ENCODE data around the gene HSPBP1.

Gene HSPBP1

GRCh38 chr19:55304279-55304978 lies 24.5 kb upstream of the HSPBP1 start:
- DNase-seq: peak; percentile 7

GRCh38 chr19:55303477-55303876 lies 23.6 kb upstream of the HSPBP1 start:
- no peak for DNase-seq

- DNase-seq: no peak
These were observed 22.4 kb upstream of the HSPBP1 start for GRCh38 chr19:55302318-55302703.

GRCh38 chr19:55301459-55302317 lies 21.8 kb upstream of the HSPBP1 start:
- DNase-seq: peak; percentile 61

- DNase-seq: no peak
These were observed 21.1 kb upstream of the HSPBP1 start for GRCh38 chr19:55300886-55301458.

GRCh38 chr19:55299991-55300390 lies 20.1 kb upstream of the HSPBP1 start:
- DNase-seq: no peak

- no peak for DNase-seq
These were observed 17.4 kb upstream of the HSPBP1 start for GRCh38 chr19:55297267-55297666.

- DNase-seq: no peak
These were observed 9.3 kb upstream of the HSPBP1 start for GRCh38 chr19:55289117-55289796.

GRCh38 chr19:55287361-55288079 lies 7.6 kb upstream of the HSPBP1 start:
- no peak for DNase-seq

GRCh38 chr19:55285229-55285890 lies 5.5 kb upstream of the HSPBP1 start:
- DNase-seq: no peak

GRCh38 chr19:55284405-55285058 lies 4.6 kb upstream of the HSPBP1 start:
- DNase-seq: no peak

GRCh38 chr19:55283548-55284377 lies 3.9 kb upstream of the HSPBP1 start, which contains the start of gene BRSK1:
Gene BRSK1 (plus strand): TSS chr19:55283997. CDS start chr19:55284443, 446 bp downstream.
- DNase-seq: no peak

GRCh38 chr19:55279340-55279739 lies 570 bp downstream of the HSPBP1 start:
- DNase-seq: no peak

- no peak for DNase-seq
These were observed 1.3 kb downstream of the HSPBP1 start for GRCh38 chr19:55278391-55279135.

- no peak for DNase-seq
These were observed 2.4 kb downstream of the HSPBP1 start for GRCh38 chr19:55277494-55277893.

GRCh38 chr19:55276720-55277430 lies 3.0 kb downstream of the HSPBP1 start:
- DNase-seq: no peak

- DNase-seq: peak; percentile 22
These were observed 3.8 kb downstream of the HSPBP1 start for GRCh38 chr19:55275851-55276719.
